GM12865 (cell line): Measurements from ENCODE around the gene SORCS2.

Experiments
- DNase-seq: peaks from one replicate; pipeline ENCODE4 v3.0.0; 2010; ENCODE audit warnings: low read depth
- H3K4me3 ChIP-seq: 2 replicates; pipeline ENCODE4 v1.5.1; 2011; ENCODE audit warnings: mild to moderate bottlenecking, low read depth, low read length, control low read depth
- TF ChIP-seq, protein P1 (sequence below): IDR thresholded peaks from 2 replicates; pipeline ENCODE4 v1.5.1; 2011; ENCODE audit warnings: low read length, control low read depth, low read depth, inconsistent platforms; ENCODE audit not compliant: insufficient read depth; ENCODE audit errors: missing control alignments

The SORCS2 gene

DNA sequence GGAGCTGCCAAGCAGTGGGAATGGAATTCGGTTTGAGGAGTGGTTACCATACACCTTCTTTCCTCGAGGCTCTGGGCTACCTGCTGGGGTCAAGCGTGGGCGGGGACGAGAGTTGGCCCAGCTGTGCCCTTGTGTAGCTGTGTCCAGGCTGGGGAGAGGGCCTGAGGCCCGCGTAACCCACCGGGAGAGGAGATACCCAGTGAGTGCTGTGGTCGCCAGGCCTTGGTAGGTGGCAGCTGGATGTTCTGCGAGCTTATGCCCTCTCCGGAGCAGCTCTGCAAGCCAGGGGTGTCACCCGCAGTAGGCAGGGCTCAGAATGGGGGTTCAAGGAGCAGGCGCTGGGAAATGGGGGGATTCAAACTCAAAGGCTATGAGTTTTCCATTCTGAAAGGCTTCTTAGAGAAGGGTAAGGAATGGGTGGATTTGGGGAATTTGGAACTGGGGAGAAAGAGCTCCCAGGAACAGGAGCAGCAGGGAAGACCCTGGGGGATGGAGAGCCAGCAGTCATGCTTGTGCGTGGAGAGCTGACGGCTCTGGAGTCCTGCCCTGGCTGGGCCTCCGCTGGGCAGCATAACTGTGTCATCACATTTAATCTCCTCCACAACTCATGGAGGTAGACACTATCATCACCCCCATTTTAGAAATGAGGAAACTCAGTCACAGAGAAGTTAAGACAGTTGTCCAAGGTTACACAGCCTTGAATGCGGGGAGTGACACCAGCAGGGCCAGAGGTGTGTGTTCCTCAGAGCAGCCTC lies 117.5 kb downstream of the SORCS2 start:
- TF ChIP-seq, protein P1, sequence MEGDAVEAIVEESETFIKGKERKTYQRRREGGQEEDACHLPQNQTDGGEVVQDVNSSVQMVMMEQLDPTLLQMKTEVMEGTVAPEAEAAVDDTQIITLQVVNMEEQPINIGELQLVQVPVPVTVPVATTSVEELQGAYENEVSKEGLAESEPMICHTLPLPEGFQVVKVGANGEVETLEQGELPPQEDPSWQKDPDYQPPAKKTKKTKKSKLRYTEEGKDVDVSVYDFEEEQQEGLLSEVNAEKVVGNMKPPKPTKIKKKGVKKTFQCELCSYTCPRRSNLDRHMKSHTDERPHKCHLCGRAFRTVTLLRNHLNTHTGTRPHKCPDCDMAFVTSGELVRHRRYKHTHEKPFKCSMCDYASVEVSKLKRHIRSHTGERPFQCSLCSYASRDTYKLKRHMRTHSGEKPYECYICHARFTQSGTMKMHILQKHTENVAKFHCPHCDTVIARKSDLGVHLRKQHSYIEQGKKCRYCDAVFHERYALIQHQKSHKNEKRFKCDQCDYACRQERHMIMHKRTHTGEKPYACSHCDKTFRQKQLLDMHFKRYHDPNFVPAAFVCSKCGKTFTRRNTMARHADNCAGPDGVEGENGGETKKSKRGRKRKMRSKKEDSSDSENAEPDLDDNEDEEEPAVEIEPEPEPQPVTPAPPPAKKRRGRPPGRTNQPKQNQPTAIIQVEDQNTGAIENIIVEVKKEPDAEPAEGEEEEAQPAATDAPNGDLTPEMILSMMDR = no peak
- no peak for DNase-seq

DNA sequence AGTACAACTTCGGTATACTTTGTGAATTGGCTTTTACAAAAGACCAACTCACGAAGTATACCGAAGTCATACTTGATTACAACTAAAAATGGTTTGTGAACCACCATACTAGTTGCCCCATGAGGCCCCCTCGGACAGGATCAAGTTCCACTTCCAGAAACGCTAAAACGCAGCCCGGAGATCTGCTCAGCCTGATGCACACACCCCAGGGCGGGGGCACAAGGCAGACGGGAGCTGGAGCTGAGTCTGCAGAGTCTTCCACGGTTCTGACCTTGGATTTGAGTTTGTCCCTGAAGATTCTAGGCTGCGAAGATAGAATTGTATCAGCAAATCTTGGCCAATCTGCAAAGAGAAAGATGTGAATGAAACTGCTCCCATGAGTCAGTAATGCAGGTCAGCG lies 118.1 kb downstream of the SORCS2 start:
- no peak overlapping the region for H3K4me3 ChIP-seq
- DNase-seq = no peak

More for the DNA sequence above, 117.5 kb downstream of the SORCS2 start:
- no peak overlapping the region for H3K4me3 ChIP-seq

DNA sequence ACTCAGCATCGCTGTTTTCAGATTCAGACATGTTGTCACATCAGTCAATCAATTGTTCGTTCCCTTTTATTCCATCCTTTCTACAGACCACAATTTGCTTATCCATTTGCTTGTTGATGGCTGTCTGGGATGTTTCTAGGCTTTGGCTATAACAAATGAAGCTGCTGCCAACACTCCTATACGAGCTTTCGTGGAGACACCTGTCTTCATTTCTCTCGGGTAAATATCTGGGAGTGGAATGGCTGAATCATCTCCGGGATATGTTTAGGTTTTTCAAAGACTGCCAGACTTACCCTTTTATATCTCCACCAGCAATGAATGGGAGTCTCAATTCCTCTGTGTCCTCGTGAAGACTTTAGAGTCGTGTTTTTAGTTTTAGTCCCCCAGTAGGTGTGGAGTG lies 118.9 kb downstream of the SORCS2 start:
- H3K4me3 ChIP-seq = no peak overlapping the region
- no peak for DNase-seq
- TF ChIP-seq, protein P1 = no peak

More for the DNA sequence above, 118.1 kb downstream of the SORCS2 start:
- TF ChIP-seq, protein P1 = no peak

DNA sequence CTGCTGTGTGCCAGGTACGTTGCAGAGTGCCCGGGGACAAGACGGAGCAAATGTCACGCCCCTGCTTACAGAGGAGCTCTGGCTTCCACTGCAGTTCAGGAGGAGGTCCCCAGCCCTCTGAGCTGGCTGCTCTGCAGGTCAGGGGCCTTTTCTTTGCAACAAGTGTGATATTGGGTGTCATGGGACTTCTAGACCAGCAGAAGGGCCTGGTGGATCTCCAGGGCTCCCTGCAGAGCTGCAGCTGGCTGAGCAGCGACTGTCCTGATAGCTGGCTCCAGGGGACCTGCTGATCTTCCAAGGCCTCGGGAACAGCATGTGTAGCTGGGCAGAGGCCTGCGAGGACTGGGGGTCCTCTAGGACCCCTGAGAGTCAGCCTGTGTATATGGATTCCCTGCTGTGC lies 120.4 kb downstream of the SORCS2 start:
- no peak overlapping the region for H3K4me3 ChIP-seq
- no peak for DNase-seq
- TF ChIP-seq, protein P1 = no peak

DNA sequence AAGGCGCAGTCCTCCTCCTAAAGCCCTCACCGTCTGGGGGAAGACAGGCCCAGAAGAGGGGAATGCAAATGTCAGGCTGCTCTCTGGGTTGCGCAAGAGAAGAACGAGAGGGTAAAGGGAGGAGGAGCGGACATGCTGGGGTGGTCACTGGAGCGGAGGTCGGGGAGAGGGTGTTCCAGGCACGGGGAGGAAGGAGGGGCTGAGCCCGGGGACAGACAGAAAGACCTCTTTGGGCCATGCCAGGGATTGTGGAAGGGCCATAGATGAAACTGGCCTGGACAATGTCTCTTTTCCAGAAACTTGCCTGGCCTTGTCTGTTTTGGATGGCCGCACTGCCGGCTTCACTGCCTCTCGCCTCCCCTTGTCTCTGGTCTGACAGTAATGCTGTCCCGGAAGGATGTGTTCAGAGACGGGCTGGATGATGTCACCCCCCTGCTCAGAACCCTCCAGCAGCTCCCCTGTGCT lies 121.0 kb downstream of the SORCS2 start:
- no peak overlapping the region for H3K4me3 ChIP-seq
- TF ChIP-seq, protein P1 = no peak
- no peak for DNase-seq

DNA sequence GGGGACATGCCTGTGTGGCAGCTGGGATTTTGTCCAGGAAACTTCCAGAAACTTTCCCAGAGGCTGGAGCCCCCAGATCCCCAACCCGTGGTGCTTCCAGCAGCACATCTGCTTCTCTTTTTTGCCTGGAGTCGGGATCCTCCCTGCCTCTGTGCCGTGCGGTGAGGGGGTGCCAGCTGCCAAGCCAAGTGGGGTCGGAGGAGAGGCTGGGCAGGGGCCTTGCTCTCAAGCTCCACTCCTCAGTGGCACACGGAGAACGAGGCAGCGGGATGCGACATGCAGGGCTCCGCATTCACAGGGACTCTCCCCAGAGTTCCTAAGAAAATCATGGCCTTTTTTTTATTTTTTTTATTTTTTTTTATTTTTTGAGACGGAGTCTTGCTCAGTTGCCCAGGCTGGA lies 121.7 kb downstream of the SORCS2 start:
- no peak for DNase-seq
- TF ChIP-seq, protein P1 = no peak
- no peak overlapping the region for H3K4me3 ChIP-seq

DNA sequence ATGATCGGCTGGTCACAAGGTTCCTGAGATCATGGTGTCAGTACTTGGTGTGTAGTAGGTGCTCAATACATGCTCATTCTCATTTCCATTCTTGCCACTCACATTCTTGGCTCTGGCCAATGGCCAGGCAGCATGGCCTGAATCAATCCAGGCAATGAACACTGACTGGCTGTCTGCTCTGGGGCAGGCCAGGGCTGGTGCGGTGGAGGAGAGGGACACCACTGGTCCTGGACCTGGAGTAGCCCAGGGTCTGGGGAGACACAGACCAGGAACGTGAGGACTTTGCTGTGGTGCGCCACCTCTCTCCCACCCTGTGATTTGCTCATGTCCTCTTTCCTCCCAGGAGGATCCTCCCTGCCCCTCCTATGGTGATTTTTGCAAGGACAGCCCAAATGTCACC lies 122.9 kb downstream of the SORCS2 start:
- TF ChIP-seq, protein P1 = no peak
- no peak for DNase-seq
- no peak overlapping the region for H3K4me3 ChIP-seq
